ENCODE measurements around the gene KMT2C.

Gene KMT2C

DNA sequence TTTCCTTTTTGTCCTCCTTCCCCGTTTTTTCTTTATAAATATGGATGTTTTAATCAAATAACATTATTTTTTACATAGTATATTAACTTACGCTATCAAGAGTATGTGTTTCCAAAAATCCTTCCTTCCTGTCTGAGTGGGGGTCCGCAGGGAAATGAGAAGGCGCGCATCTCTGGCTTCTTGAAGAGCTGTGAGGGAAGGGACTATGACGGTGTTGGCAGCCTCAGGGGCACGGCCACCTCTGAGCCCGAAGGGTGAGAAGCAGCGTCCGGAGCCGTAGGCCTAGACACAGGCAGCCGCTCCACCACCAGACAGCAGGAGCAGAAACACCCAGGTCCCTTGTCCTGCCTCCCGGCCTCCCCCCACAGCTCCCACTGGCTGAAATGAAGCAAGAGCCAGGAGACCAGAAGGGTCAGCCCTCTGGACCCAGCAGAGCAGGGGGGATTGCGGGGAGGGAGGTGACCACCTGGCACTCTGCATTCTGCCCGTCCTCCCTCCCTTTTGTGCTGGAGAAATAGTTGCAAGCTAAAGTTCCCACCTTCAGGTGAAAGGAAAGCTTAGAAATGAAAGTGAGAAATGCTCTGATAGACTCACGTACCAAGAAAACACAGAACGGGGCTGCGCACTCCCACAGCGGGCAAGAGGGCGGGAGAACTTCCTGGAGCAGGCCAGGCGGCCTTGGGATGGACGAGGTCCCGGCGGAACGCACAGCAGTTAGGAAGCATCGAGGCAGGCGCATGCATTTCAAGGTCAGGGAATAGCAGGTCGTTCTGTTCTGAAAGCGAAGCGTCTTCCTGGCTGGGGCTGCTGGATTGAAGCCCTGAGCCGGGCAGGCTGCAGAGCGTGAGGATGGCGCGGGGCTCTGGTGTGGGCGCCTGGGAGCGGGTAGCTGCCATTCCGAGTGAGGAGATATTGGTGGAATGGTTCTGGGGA is 304.9 kb downstream of the KMT2C start:
- H3K36me3 ChIP-seq (ENCODE audit: control insufficient read depth, insufficient read depth, low read length, severe bottlenecking), result peaks cover 51% of the 10 kb centered on the region
- H3K4me3 ChIP-seq (ENCODE audit: low read length), result no peak overlapping the region
- no peak overlapping the region for H3K9ac ChIP-seq (ENCODE audit: low read length)
- no peaks in the 10 kb centered on the region for H3K27me3 ChIP-seq (replicated peaks; ENCODE audit: control insufficient read depth, insufficient read depth, low read length)
- H3K4me1 ChIP-seq (ENCODE audit: control insufficient read depth, insufficient read depth, low read length), result no peaks in the 10 kb centered on the region
- DNase-seq (ENCODE audit: low read depth), result no peak
- H3K9me3 ChIP-seq (ENCODE audit: control insufficient read depth, low read length), result no peaks in the 10 kb centered on the region

DNA sequence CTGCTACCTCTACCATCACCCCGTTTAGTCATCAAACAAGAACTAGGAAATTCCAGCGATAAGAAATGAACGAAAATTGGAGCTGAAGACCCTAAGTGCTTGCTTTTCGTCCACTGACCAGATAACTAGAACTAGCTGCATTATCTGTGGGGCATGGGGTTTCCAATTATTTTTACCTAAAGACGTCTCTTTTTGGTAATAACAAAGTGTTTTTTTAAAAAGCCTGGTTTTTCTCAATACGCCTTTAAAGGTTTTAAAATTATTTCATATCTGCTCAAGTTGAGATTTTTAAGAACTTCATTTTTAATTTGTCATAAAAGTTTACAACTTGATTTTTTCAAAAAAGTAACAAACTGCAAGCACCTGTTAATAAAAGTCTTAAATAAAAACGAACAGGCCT is 306.1 kb downstream of the KMT2C start:
- no peaks in the 10 kb centered on the region for H3K4me1 ChIP-seq (ENCODE audit: control insufficient read depth, insufficient read depth, low read length)
- H3K9ac ChIP-seq (ENCODE audit: low read length), result no peak overlapping the region
- no peak for DNase-seq (ENCODE audit: low read depth)
- H3K27me3 ChIP-seq (replicated peaks; ENCODE audit: control insufficient read depth, insufficient read depth, low read length), result no peaks in the 10 kb centered on the region
- peaks cover 4% of the 10 kb centered on the region for H3K9me3 ChIP-seq (ENCODE audit: control insufficient read depth, low read length)
- no peak overlapping the region for H3K4me3 ChIP-seq (ENCODE audit: low read length)
- H3K36me3 ChIP-seq (ENCODE audit: control insufficient read depth, insufficient read depth, low read length, severe bottlenecking), result peaks cover 63% of the 10 kb centered on the region

DNA sequence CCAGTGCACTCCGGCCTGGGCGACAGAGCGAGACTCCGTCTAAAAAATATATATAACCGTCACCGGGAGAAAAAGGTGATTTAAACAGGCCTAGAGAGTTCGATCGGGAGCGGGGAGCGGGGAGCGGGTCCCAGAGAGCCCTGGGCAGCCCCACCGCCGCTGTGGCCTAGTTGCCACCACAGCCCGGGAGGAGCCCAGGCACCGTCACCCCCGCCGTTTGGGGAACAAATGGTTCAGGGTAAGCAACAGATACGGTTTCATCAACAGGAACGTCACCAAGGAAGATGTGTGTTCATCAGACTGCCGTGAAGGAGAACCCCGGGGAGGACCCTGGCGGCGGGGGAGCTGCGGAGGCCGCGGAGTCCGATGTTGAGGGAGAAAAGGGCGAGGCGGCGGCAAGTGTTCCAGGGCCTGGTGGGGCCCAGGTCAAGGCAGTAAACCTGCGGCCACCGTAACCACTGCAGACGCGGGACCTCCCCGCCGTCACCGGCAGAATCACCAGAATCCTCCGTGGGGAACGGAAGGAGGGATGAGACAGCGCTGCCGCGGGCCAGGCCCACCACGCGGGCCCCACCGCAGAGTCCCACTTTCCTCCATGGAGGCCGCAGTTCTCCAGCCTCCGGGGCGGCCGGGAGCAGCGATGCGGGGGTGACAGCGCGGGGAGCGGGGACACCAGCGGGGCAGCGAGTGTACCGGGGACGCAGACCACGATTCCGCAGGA is 306.9 kb downstream of the KMT2C start:
- Histone ChIP-seq H3K36me3 (ENCODE audit: control insufficient read depth, insufficient read depth, low read length, severe bottlenecking) (peaks cover 71% of the 10 kb centered on the region), H3K4me1 (ENCODE audit: control insufficient read depth, insufficient read depth, low read length) (no peaks in the 10 kb centered on the region), H3K9me3 (ENCODE audit: control insufficient read depth, low read length) (peaks cover 11% of the 10 kb centered on the region), H3K27me3 (replicated peaks; ENCODE audit: control insufficient read depth, insufficient read depth, low read length) (no peaks in the 10 kb centered on the region), H3K4me3 (ENCODE audit: low read length) (no peak overlapping the region), H3K9ac (ENCODE audit: low read length) (no peak overlapping the region)
- DNase-seq (ENCODE audit: low read depth), result no peak

DNA sequence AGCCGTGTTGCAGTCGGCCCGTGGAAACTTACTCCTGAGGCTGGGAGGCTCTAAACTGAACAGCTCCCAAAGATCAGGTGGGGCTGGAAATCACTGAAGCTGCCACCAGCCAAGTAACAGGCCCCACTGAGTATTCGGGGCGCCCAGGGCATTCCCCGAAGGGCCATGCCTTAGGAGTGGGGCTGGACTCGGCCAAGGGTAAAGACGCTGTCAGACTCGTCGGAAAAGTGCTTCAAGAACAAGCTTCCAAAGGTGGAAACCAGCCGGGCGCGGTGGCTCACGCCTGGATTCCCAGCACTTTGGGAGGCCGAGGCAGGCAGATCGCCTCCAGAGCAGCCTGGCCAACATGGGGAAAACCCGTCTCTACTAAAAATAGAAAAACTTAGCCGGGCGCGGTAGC is 307.6 kb downstream of the KMT2C start:
- Histone ChIP-seq H3K9ac (ENCODE audit: low read length) (no peak overlapping the region), H3K4me3 (ENCODE audit: low read length) (no peak overlapping the region), H3K4me1 (ENCODE audit: control insufficient read depth, insufficient read depth, low read length) (no peaks in the 10 kb centered on the region), H3K36me3 (ENCODE audit: control insufficient read depth, insufficient read depth, low read length, severe bottlenecking) (peaks cover 78% of the 10 kb centered on the region), H3K27me3 (replicated peaks; ENCODE audit: control insufficient read depth, insufficient read depth, low read length) (no peaks in the 10 kb centered on the region), H3K9me3 (ENCODE audit: control insufficient read depth, low read length) (peaks cover 11% of the 10 kb centered on the region)
- no peak for DNase-seq (ENCODE audit: low read depth)

GRCh38 chr7:152127229-152127628 is 308.6 kb downstream of the KMT2C start:
- H3K9me3 ChIP-seq (ENCODE audit: control insufficient read depth, low read length), result peaks cover 11% of the 10 kb centered on the region
- H3K4me3 ChIP-seq (ENCODE audit: low read length), result no peak overlapping the region
- no peak overlapping the region for H3K9ac ChIP-seq (ENCODE audit: low read length)
- peaks cover 78% of the 10 kb centered on the region for H3K36me3 ChIP-seq (ENCODE audit: control insufficient read depth, insufficient read depth, low read length, severe bottlenecking)
- H3K27me3 ChIP-seq (replicated peaks; ENCODE audit: control insufficient read depth, insufficient read depth, low read length), result no peaks in the 10 kb centered on the region
- H3K4me1 ChIP-seq (ENCODE audit: control insufficient read depth, insufficient read depth, low read length), result no peaks in the 10 kb centered on the region
- DNase-seq (ENCODE audit: low read depth), result no peak

DNA sequence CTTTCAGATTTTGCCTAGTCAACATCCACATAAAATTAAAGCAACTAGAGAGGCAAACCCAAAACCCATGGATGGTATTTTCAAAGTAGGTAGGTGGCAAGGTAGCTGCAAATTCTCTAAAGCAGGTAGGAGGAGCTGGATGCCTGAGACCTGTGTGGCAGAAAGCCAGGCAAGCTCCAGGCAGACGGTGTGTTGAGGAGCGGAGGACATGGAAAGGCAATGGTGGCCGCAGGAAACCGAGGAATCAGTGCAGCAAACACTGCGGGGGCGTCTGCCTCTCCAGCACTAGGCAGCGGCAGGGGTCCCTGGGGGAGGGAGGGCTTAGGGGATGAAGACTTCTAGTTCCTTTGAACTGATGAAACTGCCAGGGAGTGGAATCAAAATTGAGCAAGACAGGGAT is 309.1 kb downstream of the KMT2C start:
- Histone ChIP-seq H3K36me3 (ENCODE audit: control insufficient read depth, insufficient read depth, low read length, severe bottlenecking) (peaks cover 80% of the 10 kb centered on the region), H3K4me1 (ENCODE audit: control insufficient read depth, insufficient read depth, low read length) (no peaks in the 10 kb centered on the region), H3K4me3 (ENCODE audit: low read length) (no peak overlapping the region), H3K27me3 (replicated peaks; ENCODE audit: control insufficient read depth, insufficient read depth, low read length) (no peaks in the 10 kb centered on the region), H3K9ac (ENCODE audit: low read length) (no peak overlapping the region), H3K9me3 (ENCODE audit: control insufficient read depth, low read length) (peaks cover 11% of the 10 kb centered on the region)
- DNase-seq (ENCODE audit: low read depth), result no peak

- H3K27me3 ChIP-seq (replicated peaks; ENCODE audit: control insufficient read depth, insufficient read depth, low read length), result no peaks in the 10 kb centered on the region
- peaks cover 11% of the 10 kb centered on the region for H3K9me3 ChIP-seq (ENCODE audit: control insufficient read depth, low read length)
- no peak for DNase-seq (ENCODE audit: low read depth)
- H3K9ac ChIP-seq (ENCODE audit: low read length), result no peak overlapping the region
- H3K4me3 ChIP-seq (ENCODE audit: low read length), result no peak overlapping the region
- no peaks in the 10 kb centered on the region for H3K4me1 ChIP-seq (ENCODE audit: control insufficient read depth, insufficient read depth, low read length)
- peaks cover 96% of the 10 kb centered on the region for H3K36me3 ChIP-seq (ENCODE audit: control insufficient read depth, insufficient read depth, low read length, severe bottlenecking)
These were observed 313.3 kb downstream of the KMT2C start for GRCh38 chr7:152122540-152122939.

- Histone ChIP-seq H3K9me3 (ENCODE audit: control insufficient read depth, low read length) (peaks cover 11% of the 10 kb centered on the region), H3K4me3 (ENCODE audit: low read length) (no peak overlapping the region), H3K27me3 (replicated peaks; ENCODE audit: control insufficient read depth, insufficient read depth, low read length) (no peaks in the 10 kb centered on the region), H3K9ac (ENCODE audit: low read length) (no peak overlapping the region), H3K4me1 (ENCODE audit: control insufficient read depth, insufficient read depth, low read length) (no peaks in the 10 kb centered on the region), H3K36me3 (ENCODE audit: control insufficient read depth, insufficient read depth, low read length, severe bottlenecking) (peaks cover 97% of the 10 kb centered on the region)
- DNase-seq (ENCODE audit: low read depth), result no peak
These were observed 314.4 kb downstream of the KMT2C start for GRCh38 chr7:152121432-152121831.

- no peak overlapping the region for H3K4me3 ChIP-seq (ENCODE audit: low read length)
- no peak for DNase-seq (ENCODE audit: low read depth)
- no peaks in the 10 kb centered on the region for H3K27me3 ChIP-seq (replicated peaks; ENCODE audit: control insufficient read depth, insufficient read depth, low read length)
- peaks cover 11% of the 10 kb centered on the region for H3K9me3 ChIP-seq (ENCODE audit: control insufficient read depth, low read length)
- H3K4me1 ChIP-seq (ENCODE audit: control insufficient read depth, insufficient read depth, low read length), result no peaks in the 10 kb centered on the region
- no peak overlapping the region for H3K9ac ChIP-seq (ENCODE audit: low read length)
- peaks cover 94% of the 10 kb centered on the region for H3K36me3 ChIP-seq (ENCODE audit: control insufficient read depth, insufficient read depth, low read length, severe bottlenecking)
These were observed 315.0 kb downstream of the KMT2C start for GRCh38 chr7:152120776-152121175.

DNA sequence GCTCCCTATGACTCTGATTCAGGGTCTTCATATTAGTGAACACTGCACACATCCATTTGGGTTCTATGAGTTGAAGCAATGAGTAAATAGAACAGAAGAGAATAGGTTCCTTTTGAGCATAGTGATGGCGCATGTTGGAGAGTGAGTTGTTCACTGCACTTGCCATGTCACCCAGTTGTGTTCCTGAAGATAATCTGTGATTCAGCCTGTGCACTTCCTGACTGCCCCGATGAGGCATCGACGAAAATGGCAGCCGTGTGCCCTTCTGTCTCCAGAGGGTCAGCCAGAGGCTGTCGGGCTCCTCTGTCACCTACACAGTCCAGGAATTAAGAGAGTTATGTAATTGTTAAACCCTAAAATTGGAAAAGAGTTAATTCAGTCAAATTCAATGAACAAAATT is 315.6 kb downstream of the KMT2C start:
- no peak for DNase-seq (ENCODE audit: low read depth)
- Histone ChIP-seq H3K27me3 (replicated peaks; ENCODE audit: control insufficient read depth, insufficient read depth, low read length) (no peaks in the 10 kb centered on the region), H3K36me3 (ENCODE audit: control insufficient read depth, insufficient read depth, low read length, severe bottlenecking) (peaks cover 94% of the 10 kb centered on the region), H3K9ac (ENCODE audit: low read length) (no peak overlapping the region), H3K9me3 (ENCODE audit: control insufficient read depth, low read length) (peaks cover 11% of the 10 kb centered on the region), H3K4me1 (ENCODE audit: control insufficient read depth, insufficient read depth, low read length) (no peaks in the 10 kb centered on the region), H3K4me3 (ENCODE audit: low read length) (no peak overlapping the region)

GRCh38 chr7:152117356-152117755 is 318.4 kb downstream of the KMT2C start:
- Histone ChIP-seq H3K4me1 (ENCODE audit: control insufficient read depth, insufficient read depth, low read length) (no peaks in the 10 kb centered on the region), H3K27me3 (replicated peaks; ENCODE audit: control insufficient read depth, insufficient read depth, low read length) (no peaks in the 10 kb centered on the region), H3K36me3 (ENCODE audit: control insufficient read depth, insufficient read depth, low read length, severe bottlenecking) (peaks cover 82% of the 10 kb centered on the region), H3K9ac (ENCODE audit: low read length) (no peak overlapping the region), H3K4me3 (ENCODE audit: low read length) (no peak overlapping the region), H3K9me3 (ENCODE audit: control insufficient read depth, low read length) (no peaks in the 10 kb centered on the region)
- DNase-seq (ENCODE audit: low read depth), result no peak

Measured in adipocyte (in vitro differentiated cells).